Measurements from ENCODE around the gene SCN8A. TPM values are rescaled to one million over a fixed set of nuclear protein-coding genes. Genes with fewer than 3 reads are reported as not detected.

The SCN8A gene
- total RNA-seq, 2 experiments from 2014 or later, result 0.69 to 1.0 TPM

- intact Hi-C loops (cut with DNase I, micrococcal nuclease), result no loop called here
- CTCF ChIA-PET, result interaction anchor here (0.6 kb wide), 2 partner anchors 55 to 584 kb away, joined by 3 read pairs; no protein-coding TSS in a partner anchor
Observed at GRCh38 chr12:51806896-51807295, 215.9 kb downstream of the SCN8A start.

DNA sequence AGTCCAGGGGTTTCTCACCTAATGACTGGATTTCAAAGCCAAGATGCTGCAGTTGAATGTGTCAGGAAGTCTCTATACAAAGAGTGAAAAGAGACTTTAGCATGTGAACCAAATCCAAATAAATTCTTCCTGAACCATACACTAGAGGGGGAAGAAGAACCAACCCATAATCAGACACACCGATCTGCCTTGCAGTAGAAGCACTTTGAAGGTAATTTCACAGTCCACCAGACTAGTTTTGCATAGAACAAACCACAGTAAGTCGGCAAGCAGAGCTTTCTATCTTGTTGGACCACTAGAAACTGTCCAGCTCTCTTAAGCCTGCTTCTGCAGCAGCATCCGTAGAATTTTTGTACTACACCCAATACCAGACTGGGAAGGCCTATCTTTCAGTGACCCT is 218.2 kb downstream of the SCN8A start:
- intact Hi-C loops (cut with DNase I, micrococcal nuclease), result no loop called here

More at GRCh38 chr12:51806896-51807295, 215.9 kb downstream of the SCN8A start:
- H3K27me3 Mint-ChIP-seq, result peaks cover 2% of the 10 kb centered on the region
- H3K4me1 Mint-ChIP-seq, result no peaks in the 10 kb centered on the region
- POLR2A ChIA-PET, result no interaction called here
- no peak overlapping the region for H3K4me3 Mint-ChIP-seq
- no peaks in the 10 kb centered on the region for H3K36me3 Mint-ChIP-seq (ENCODE audit: low read depth)
- no peaks in the 10 kb centered on the region for H3K9me3 Mint-ChIP-seq (ENCODE audit: low read depth)
- no peak for ATAC-seq
- no peak for DNase-seq
- no peak overlapping the region for H3K27ac Mint-ChIP-seq

DNA sequence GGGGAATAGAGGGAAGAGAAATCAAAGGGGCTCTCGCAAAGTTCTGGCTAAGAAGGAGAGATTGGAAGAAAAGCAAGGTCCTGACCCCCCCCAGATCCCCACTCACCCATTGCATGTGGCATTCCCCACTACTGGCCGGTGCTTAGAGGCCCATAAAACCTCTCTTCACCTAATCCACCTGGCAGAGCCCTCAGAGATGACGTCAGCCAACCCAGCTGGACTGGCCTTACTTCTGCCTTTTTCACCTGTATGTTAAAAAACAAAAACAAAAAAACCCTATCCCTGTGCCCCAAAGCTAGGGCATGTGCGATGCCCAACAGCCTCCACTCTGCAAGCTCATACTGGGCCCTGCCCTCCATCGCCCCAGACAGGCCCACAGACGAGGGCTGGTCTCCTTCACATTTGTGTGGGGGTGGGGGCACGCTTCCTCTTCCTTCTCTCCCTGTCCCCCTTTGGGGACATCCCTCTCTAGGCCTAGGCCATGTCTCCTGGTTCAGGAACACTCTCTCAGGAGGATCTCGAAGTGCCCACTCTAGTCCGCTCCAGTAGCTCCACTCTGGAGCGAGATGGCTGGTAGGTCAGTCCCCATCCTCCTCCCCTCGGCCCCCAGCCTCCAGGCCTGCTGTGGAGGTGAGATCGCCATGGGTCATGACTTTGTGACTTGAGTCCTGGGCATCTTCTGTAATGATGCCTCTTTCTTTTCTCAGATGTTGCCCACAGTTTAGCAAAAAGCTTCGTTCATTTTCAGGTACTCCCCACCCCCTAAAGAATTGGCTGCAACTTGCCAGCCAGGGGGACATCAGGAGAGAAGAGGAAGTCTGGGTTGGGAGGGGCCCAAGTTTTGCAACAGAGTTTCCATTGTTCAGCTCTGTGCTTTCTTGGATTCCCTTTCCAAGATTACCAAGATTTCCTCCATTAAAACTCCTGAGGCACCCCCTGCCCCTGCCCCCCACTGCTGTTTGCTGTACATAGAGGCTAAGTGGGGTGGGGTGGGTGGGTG is 220.5 kb downstream of the SCN8A start:
- Mint-ChIP-seq H3K9me3 (ENCODE audit: low read depth) (no peaks in the 10 kb centered on the region), H3K27me3 (no peaks in the 10 kb centered on the region), H3K4me3 (no peak overlapping the region), H3K36me3 (ENCODE audit: low read depth) (no peaks in the 10 kb centered on the region), H3K4me1 (peaks cover 9% of the 10 kb centered on the region), H3K27ac (no peak overlapping the region)
- intact Hi-C loops (cut with DNase I, micrococcal nuclease), result no loop called here
- DNase-seq (no peak), ATAC-seq (no peak)
- CTCF ChIA-PET, result no interaction called here
- POLR2A ChIA-PET, result no interaction called here

More for the DNA sequence above, 218.2 kb downstream of the SCN8A start:
- Mint-ChIP-seq H3K27ac (no peak overlapping the region), H3K4me3 (no peak overlapping the region), H3K4me1 (no peaks in the 10 kb centered on the region), H3K36me3 (ENCODE audit: low read depth) (no peaks in the 10 kb centered on the region), H3K27me3 (peaks cover 2% of the 10 kb centered on the region), H3K9me3 (ENCODE audit: low read depth) (no peaks in the 10 kb centered on the region)
- ChIA-PET CTCF (interaction anchor here (1.3 kb wide), 1 partner anchor 12 kb away, joined by 4 read pairs; no protein-coding TSS in a partner anchor), POLR2A (interaction anchor here (0.6 kb wide), 1 partner anchor 74 kb away, joined by 3 read pairs; no protein-coding TSS in a partner anchor)
- no peak for DNase-seq
- no peak for ATAC-seq

DNA sequence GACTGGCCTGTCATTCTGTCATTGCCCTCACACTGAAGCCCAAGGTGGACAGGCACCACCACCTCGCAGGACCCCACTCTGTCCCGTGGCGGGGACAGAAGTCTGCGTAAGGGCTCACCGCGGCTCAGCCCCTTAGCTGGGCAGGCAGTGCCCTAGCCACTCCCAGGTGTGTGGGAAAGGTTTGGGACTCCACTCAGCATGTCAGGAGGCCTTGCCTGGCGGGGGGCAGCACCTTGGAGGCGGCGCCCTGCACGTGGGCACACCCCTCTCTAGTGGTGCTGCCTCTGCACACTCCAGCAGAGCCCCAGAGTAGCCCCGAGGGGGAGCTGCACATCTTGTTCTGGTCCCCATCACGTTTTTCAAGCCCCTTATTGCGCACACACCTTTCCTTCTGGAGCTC is 221.8 kb downstream of the SCN8A start:
- no peak for ATAC-seq
- H3K27me3 Mint-ChIP-seq, result no peaks in the 10 kb centered on the region
- ChIA-PET CTCF (interaction anchor here (1.0 kb wide), 1 partner anchor 62 kb away, joined by 6 read pairs; no protein-coding TSS in a partner anchor), POLR2A (no interaction called here)
- intact Hi-C loops (cut with DNase I, micrococcal nuclease), result no loop called here
- no peak for DNase-seq
- no peak overlapping the region for H3K27ac Mint-ChIP-seq
- no peaks in the 10 kb centered on the region for H3K9me3 Mint-ChIP-seq (ENCODE audit: low read depth)
- no peak overlapping the region for H3K4me3 Mint-ChIP-seq
- H3K36me3 Mint-ChIP-seq (ENCODE audit: low read depth), result no peaks in the 10 kb centered on the region
- peaks cover 9% of the 10 kb centered on the region for H3K4me1 Mint-ChIP-seq

DNA sequence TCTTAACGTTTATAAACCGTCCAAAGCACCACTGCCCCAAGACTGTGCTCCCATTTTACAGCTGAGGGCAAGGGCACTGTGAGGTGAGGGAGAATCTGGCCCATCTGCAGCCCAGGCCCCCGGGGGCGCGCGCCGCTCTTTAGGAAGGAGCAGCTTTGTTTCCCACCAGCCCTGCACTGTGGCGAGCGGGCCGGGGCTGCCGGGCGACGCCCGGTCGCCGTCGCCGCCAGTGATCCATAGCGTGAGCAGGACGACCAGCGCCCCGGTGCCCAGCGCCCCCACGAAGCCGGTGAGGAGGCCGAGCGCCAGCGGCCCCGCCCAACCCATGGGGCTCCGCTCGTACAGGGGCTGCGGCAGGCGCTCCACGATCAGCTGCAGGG is 222.9 kb downstream of the SCN8A start:
- CTCF ChIA-PET, result interaction anchor here (0.6 to 2.2 kb wide), 7 partner anchors 10 to 393 kb away, joined by 3 to 15 read pairs (median 4); no protein-coding TSS in a partner anchor

GRCh38 chr12:51814311-51815088 is 223.5 kb downstream of the SCN8A start:
- peak; percentile 90 for ATAC-seq
- DNase-seq, result peak; percentile 85
- intact Hi-C loops (cut with DNase I, micrococcal nuclease), result loop anchor here in 1 of 2 experiments (1.0 kb wide), 2 partner anchors 224 to 393 kb away; no protein-coding TSS in a partner anchor
- CTCF ChIA-PET, result interaction anchor here (0.6 to 2.2 kb wide), 11 partner anchors 9 to 394 kb away, joined by 3 to 15 read pairs (median 3); no protein-coding TSS in a partner anchor
- H3K4me1 Mint-ChIP-seq, result peaks cover 9% of the 10 kb centered on the region
- H3K9me3 Mint-ChIP-seq (ENCODE audit: low read depth), result no peaks in the 10 kb centered on the region
- peak overlapping the region; percentile 70 for H3K27ac Mint-ChIP-seq
- no peaks in the 10 kb centered on the region for H3K36me3 Mint-ChIP-seq (ENCODE audit: low read depth)
- peak overlapping the region; percentile 54 for H3K4me3 Mint-ChIP-seq
- POLR2A ChIA-PET, result no interaction called here
- no peaks in the 10 kb centered on the region for H3K27me3 Mint-ChIP-seq

More for the DNA sequence above, 222.9 kb downstream of the SCN8A start:
- no peak for DNase-seq
- Mint-ChIP-seq H3K27ac (no peak overlapping the region), H3K4me1 (peaks cover 9% of the 10 kb centered on the region), H3K9me3 (ENCODE audit: low read depth) (no peaks in the 10 kb centered on the region), H3K4me3 (peak overlapping the region; percentile 27), H3K36me3 (ENCODE audit: low read depth) (no peaks in the 10 kb centered on the region), H3K27me3 (no peaks in the 10 kb centered on the region)
- POLR2A ChIA-PET, result interaction anchor here (0.6 kb wide), 1 partner anchor 10 kb away, joined by 4 read pairs; no protein-coding TSS in a partner anchor
- ATAC-seq, result peak; percentile 54
- intact Hi-C loops (cut with DNase I, micrococcal nuclease), result loop anchor here in 1 of 2 experiments (1.0 kb wide), 2 partner anchors 224 to 393 kb away; no protein-coding TSS in a partner anchor

GRCh38 chr12:51815571-51815970 is 224.5 kb downstream of the SCN8A start:
- intact Hi-C loops (cut with DNase I, micrococcal nuclease), result no loop called here
- Mint-ChIP-seq H3K36me3 (ENCODE audit: low read depth) (no peaks in the 10 kb centered on the region), H3K9me3 (ENCODE audit: low read depth) (no peaks in the 10 kb centered on the region), H3K4me1 (peaks cover 14% of the 10 kb centered on the region), H3K27me3 (no peaks in the 10 kb centered on the region), H3K27ac (no peak overlapping the region), H3K4me3 (peak overlapping the region; percentile 54)
- CTCF ChIA-PET, result interaction anchor here (0.6 to 2.2 kb wide), 10 partner anchors 8 to 209 kb away, joined by 3 to 15 read pairs (median 4); no protein-coding TSS in a partner anchor
- no peak for ATAC-seq
- POLR2A ChIA-PET, result no interaction called here
- no peak for DNase-seq

DNA sequence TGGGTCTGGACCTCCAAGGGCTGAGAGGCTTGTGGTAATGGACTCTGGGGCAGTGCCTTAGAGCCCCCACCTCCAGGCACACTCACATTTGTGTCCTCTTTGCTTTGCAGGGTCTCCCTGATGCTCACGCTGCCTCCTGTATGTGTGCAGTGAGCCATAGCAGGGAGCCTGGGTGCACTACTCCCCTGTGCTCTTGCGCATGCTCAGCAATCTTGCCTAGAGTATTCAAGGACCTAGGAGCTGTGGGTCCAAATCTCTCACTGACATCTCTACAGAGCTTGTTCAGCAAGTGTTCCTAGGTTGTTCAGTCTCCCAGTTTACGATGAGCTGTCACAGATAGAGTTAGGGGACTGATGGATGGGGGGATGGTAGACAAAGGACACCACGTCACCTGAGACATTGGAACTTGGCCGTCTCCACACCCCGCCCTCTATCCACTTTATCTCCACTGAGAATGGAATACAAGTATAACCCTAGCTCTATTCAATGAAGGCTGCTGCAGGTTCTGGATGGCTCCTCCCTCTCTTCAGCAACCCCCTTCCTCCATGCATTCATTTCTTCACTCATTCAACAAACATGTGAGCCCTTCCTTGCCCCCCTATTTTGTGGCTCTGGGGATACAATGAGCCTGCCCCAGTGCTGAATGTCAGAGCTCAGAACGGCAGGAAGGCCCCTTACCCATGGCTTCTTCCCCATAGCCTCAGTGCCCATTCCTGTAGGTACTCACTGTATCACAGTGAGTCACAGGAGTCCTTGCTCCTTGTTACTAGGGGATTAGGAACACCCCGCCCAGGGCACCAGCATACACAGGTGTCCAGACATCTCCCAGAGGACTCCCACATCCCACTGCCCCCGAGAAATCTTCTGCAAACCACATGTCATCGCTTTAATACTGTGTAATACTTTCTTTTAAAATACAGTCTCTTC is 226.3 kb downstream of the SCN8A start:
- DNase-seq (no peak), ATAC-seq (no peak)
- H3K9me3 Mint-ChIP-seq (ENCODE audit: low read depth), result no peaks in the 10 kb centered on the region
- no peaks in the 10 kb centered on the region for H3K27me3 Mint-ChIP-seq
- H3K36me3 Mint-ChIP-seq (ENCODE audit: low read depth), result no peaks in the 10 kb centered on the region
- no peak overlapping the region for H3K4me3 Mint-ChIP-seq
- no peak overlapping the region for H3K27ac Mint-ChIP-seq
- ChIA-PET CTCF (interaction anchor here (1.0 to 1.9 kb wide), 4 partner anchors 9 to 58 kb away, joined by 4 to 7 read pairs (median 4); no protein-coding TSS in a partner anchor), POLR2A (interaction anchor here (0.5 kb wide), 1 partner anchor 1059 kb away, joined by 3 read pairs; no protein-coding TSS in a partner anchor)
- peaks cover 14% of the 10 kb centered on the region for H3K4me1 Mint-ChIP-seq
- intact Hi-C loops (cut with DNase I, micrococcal nuclease), result no loop called here

DNA sequence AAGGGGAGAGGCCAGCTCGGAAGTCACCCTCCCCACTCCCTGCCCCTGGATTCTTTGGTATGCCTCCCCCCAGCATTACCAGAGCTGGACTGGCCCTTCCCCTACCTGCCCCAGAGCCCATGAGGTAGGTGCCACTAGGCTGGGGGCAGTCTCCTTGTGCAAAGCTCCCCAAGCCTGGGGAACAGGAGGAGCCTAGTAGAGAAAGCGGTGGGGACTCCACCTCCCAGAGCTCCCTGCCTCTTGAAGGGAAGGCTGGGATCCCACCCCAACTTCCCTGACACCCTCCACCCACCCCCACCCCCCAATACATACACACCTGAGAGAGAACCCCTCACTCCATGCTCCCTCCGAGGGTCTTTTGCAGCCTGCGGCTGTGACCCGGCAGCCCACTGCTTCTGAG is 227.1 kb downstream of the SCN8A start:
- DNase-seq (no peak), ATAC-seq (no peak)
- no peaks in the 10 kb centered on the region for H3K27me3 Mint-ChIP-seq
- H3K4me3 Mint-ChIP-seq, result no peak overlapping the region
- CTCF ChIA-PET, result interaction anchor here (1.8 kb wide), 1 partner anchor 14 kb away, joined by 4 read pairs; no protein-coding TSS in a partner anchor
- intact Hi-C loops (cut with DNase I, micrococcal nuclease), result no loop called here
- POLR2A ChIA-PET, result no interaction called here
- no peak overlapping the region for H3K27ac Mint-ChIP-seq
- H3K4me1 Mint-ChIP-seq, result peaks cover 16% of the 10 kb centered on the region
- H3K9me3 Mint-ChIP-seq (ENCODE audit: low read depth), result no peaks in the 10 kb centered on the region
- H3K36me3 Mint-ChIP-seq (ENCODE audit: low read depth), result no peaks in the 10 kb centered on the region

DNA sequence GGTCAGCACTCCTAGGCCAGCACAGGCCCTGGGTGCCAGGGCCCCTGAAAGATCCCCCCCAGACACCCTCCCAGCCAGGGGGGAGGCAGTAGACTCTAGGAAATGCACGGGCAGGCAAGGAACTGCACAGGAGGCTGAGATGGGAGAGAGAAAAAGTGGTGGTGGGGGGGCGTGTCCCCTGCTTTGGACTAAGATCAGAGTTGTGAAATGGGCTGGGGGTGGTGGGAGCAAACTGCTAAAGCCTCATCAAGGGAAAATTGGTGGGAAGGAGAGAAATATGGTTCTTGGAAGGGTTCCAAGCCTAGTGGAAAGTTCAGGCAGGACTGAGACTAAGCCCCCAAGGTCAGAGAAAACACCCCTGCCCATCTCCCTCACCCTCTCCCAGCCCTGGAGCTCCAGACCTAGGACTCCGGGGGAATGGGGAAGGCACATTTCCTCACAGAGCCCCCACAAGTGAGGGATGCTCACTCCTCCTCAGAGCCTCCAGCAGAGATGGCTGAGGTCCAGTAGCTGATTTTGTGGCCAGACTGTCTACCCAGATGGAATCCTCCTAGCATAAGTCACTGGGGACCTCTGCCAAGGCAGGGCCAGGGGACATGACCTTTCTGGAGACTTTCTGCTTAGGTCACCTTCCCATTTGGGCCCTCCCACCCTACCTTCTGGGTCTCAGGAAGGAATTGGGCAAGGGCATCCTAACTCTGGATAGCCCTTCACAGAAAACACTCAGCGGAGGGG is 227.7 kb downstream of the SCN8A start:
- intact Hi-C loops (cut with DNase I, micrococcal nuclease), result no loop called here
- CTCF ChIA-PET, result interaction anchor here (0.6 to 1.8 kb wide), 6 partner anchors 11 to 403 kb away, joined by 3 to 5 read pairs (median 3); no protein-coding TSS in a partner anchor
- no peaks in the 10 kb centered on the region for H3K27me3 Mint-ChIP-seq
- no peak overlapping the region for H3K4me3 Mint-ChIP-seq
- H3K4me1 Mint-ChIP-seq, result peaks cover 21% of the 10 kb centered on the region
- POLR2A ChIA-PET, result no interaction called here
- H3K9me3 Mint-ChIP-seq (ENCODE audit: low read depth), result no peaks in the 10 kb centered on the region
- no peak overlapping the region for H3K27ac Mint-ChIP-seq
- ATAC-seq, result no peak
- H3K36me3 Mint-ChIP-seq (ENCODE audit: low read depth), result no peaks in the 10 kb centered on the region
- no peak for DNase-seq
